NB4 (cell line): ENCODE results near the gene MAT2A.

ENCODE experiments used
- TF ChIP-seq, protein P1 (sequence below): IDR thresholded peaks from one replicate; pipeline ENCODE4 v1.5.1; 2012; ENCODE audit warnings: low read depth, low read length
- TF ChIP-seq, protein P2 (sequence below): IDR thresholded peaks from 2 replicates; pipeline ENCODE4 v1.6.1; 2011; ENCODE audit warnings: low read depth, low read length

DNA sequence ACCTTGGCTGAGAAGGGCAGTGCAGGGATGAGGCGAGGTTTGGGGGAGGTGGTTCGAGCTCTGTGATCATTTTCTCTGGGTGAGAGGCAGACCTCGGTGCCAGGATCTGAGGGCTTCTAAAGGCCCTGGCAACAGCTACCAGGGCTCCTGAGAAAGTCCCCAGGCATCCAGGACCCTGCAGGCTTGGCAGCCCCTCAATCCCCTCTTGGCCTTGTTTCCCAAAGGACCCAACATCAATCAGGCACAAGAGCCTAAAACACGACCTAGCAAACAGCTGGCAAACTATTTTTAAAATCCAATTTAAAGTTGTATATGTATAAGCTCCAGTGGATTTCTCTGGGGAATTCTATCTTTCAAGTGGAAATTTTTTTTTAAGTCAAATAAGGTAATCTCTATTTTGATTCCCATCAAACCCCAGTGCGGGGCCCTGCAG is 15.0 kb upstream of the MAT2A start:
- TF ChIP-seq, protein P1, sequence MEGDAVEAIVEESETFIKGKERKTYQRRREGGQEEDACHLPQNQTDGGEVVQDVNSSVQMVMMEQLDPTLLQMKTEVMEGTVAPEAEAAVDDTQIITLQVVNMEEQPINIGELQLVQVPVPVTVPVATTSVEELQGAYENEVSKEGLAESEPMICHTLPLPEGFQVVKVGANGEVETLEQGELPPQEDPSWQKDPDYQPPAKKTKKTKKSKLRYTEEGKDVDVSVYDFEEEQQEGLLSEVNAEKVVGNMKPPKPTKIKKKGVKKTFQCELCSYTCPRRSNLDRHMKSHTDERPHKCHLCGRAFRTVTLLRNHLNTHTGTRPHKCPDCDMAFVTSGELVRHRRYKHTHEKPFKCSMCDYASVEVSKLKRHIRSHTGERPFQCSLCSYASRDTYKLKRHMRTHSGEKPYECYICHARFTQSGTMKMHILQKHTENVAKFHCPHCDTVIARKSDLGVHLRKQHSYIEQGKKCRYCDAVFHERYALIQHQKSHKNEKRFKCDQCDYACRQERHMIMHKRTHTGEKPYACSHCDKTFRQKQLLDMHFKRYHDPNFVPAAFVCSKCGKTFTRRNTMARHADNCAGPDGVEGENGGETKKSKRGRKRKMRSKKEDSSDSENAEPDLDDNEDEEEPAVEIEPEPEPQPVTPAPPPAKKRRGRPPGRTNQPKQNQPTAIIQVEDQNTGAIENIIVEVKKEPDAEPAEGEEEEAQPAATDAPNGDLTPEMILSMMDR = no peak
- TF ChIP-seq, protein P2, sequence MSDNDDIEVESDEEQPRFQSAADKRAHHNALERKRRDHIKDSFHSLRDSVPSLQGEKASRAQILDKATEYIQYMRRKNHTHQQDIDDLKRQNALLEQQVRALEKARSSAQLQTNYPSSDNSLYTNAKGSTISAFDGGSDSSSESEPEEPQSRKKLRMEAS = no peak
